SKM-1 (cell line): ENCODE measurements around the gene FLG.
"Not testable (repeated sequence)": the region's sequence is repeated elsewhere in the genome, so short reads cannot be mapped to it uniquely, and the experiment has no call there.

Experiments
- DNase-seq: peaks from one replicate; lab custom pipeline; 2025; ENCODE audit not compliant: unreplicated experiment; lab: John Stamatoyannopoulos, UW

The FLG gene

DNA sequence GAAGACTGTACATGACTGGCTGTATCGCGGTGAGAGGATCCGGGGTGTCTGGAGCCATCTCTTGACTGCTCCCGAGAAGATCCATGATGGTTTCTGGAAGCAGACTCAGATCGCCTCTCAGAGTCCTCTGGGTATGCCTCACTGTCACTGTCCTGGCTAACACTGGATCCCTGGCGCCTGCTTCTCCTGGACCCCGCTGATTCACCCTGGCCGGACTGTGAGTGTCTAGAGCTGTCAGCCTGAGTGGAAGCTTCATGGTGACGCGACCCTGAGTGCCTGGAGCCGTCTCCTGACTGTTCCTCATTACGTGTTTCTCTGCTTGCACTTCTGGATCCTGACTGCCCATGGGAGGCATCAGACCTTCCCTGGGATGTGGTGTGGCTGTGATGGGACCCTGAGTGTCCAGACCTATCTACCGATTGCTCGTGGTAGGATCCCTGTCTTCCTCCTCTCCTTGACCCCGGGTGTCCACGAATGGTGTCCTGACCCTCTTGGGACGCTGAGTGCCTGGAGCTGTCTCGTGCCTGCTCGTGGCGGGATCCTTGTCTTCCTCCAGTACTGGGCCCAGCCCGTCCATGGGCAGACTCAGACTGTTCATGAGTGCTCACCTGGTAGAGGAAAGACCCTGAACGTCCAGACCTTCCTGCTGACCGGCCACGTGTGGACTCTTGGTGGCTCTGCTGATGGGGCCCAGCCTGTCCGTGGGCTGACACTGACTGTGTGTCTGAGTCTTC, 21.7 kb downstream of the FLG start:
- not testable (repeated sequence) for DNase-seq

DNA sequence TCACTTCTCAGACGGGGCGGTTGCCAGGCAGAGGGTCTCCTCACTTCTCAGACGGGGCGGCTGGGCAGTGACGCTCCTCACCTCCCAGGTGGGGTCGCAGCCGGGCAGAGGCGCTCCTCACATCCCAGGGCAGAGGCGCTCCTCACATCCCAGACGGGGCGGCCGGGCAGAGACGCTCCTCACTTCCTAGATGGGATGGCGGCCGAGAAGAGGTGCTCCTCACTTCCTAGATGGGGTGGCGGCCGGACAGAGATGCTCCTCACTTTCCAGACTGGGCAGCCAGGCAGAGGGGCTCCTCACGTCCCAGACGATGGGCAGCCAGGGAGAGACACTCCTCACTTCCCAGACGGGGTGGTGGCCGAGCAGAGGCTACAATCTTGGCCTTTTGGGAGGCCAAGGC, 68.6 kb downstream of the FLG start:
- not testable (repeated sequence) for DNase-seq
